ENCODE data around the gene HIPK4. TPM values are rescaled to one million over a fixed set of nuclear protein-coding genes. Genes with fewer than 3 reads are reported as not detected.

The HIPK4 gene
- total and polyA plus RNA-seq, 9 of the 15 experiments (the other 6 are each of a cell fraction or from before 2014, with no cell fraction given): 0.06 to 0.09 TPM; not detected in 7

DNA sequence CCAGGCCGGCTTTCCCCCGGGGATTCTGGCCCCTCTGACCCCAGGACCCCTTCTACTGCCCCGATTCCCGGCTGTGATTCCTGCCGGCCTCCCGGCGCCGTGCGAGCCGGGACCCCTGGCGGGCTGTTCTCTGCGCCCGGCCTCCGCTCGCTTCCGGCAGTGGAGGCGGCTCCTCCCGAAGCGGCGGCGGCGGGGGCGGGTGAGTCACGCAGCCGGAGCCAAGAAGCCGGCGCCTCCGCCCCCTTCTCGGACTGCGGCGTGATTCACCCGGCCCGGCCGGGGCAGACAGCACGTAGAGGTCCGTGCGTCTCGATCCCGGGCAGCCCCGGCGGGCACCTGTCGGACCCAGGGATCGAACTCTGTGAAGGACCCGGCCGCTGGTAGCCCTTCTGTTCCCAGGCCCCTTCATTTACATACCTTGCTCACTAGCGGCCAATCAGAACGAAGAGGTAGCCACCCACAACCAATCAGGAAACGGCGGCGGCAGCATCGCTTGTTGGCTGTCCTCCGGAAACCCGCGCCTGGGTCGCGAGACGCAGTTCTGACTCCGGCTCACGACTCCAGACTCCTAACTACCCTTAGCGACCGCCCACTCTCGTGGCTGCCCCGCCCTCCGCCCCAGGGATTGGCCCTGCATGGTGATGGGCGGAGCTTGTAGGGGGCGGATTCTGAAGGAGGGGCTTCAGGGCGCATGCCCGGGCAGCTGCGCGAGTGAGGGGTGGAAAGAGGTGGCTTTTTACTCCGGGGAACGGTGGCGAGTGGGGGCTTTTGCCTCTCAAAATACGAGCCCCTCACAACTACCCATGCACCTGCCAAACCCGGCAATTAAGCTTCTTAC lies 35.7 kb upstream of the HIPK4 start, which contains the start of gene SERTAD1 (continued):
- TF ChIP-seq, protein P1, sequence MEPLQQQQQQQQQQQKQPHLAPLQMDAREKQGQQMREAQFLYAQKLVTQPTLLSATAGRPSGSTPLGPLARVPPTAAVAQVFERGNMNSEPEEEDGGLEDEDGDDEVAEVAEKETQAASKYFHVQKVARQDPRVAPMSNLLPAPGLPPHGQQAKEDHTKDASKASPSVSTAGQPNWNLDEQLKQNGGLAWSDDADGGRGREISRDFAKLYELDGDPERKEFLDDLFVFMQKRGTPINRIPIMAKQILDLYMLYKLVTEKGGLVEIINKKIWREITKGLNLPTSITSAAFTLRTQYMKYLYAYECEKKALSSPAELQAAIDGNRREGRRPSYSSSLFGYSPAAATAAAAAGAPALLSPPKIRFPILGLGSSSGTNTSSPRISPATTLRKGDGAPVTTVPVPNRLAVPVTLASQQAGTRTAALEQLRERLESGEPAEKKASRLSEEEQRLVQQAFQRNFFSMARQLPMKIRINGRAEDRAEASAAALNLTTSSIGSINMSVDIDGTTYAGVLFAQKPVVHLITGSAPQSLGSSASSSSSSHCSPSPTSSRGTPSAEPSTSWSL (CRISPR knock-in tag; IDR thresholded peaks at IDR 0.05; ENCODE audit: borderline replicate concordance): no peak
- TF ChIP-seq, protein P2, sequence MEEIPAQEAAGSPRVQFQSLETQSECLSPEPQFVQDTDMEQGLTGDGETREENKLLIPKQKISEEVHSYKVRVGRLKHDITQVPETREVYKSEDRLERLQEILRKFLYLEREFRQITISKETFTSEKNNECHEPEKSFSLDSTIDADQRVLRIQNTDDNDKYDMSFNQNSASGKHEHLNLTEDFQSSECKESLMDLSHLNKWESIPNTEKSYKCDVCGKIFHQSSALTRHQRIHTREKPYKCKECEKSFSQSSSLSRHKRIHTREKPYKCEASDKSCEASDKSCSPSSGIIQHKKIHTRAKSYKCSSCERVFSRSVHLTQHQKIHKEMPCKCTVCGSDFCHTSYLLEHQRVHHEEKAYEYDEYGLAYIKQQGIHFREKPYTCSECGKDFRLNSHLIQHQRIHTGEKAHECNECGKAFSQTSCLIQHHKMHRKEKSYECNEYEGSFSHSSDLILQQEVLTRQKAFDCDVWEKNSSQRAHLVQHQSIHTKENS (CRISPR knock-in tag; IDR thresholded peaks at IDR 0.05): no peak
- peak; percentile 96 for TF ChIP-seq POLR2B (IDR thresholded peaks at IDR 0.05; ENCODE audit: low read depth, partially characterized antibody)
- peak; percentile 77 for TF ChIP-seq HMGN3 (IDR thresholded peaks at IDR 0.05; ENCODE audit: borderline replicate concordance, extremely low read depth, insufficient read length, low read depth, low read length)
- no peak for TF ChIP-seq ZFP36 (IDR thresholded peaks at IDR 0.05; ENCODE audit: low read depth, low read length, partially characterized antibody)
- TF ChIP-seq, protein P3, sequence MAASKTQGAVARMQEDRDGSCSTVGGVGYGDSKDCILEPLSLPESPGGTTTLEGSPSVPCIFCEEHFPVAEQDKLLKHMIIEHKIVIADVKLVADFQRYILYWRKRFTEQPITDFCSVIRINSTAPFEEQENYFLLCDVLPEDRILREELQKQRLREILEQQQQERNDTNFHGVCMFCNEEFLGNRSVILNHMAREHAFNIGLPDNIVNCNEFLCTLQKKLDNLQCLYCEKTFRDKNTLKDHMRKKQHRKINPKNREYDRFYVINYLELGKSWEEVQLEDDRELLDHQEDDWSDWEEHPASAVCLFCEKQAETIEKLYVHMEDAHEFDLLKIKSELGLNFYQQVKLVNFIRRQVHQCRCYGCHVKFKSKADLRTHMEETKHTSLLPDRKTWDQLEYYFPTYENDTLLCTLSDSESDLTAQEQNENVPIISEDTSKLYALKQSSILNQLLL (CRISPR knock-in tag; IDR thresholded peaks at IDR 0.05; ENCODE audit: borderline replicate concordance): no peak
- TF ChIP-seq, protein P4, sequence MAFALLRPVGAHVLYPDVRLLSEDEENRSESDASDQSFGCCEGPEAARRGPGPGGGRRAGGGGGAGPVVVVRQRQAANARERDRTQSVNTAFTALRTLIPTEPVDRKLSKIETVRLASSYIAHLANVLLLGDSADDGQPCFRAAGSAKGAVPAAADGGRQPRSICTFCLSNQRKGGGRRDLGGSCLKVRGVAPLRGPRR (CRISPR knock-in tag; IDR thresholded peaks at IDR 0.05): no peak
- no peak for TF ChIP-seq CBX8 (IDR thresholded peaks at IDR 0.05; ENCODE audit: borderline replicate concordance, extremely low read depth, low read depth, low read length, poor library complexity, severe bottlenecking)
- TF ChIP-seq, protein P5, sequence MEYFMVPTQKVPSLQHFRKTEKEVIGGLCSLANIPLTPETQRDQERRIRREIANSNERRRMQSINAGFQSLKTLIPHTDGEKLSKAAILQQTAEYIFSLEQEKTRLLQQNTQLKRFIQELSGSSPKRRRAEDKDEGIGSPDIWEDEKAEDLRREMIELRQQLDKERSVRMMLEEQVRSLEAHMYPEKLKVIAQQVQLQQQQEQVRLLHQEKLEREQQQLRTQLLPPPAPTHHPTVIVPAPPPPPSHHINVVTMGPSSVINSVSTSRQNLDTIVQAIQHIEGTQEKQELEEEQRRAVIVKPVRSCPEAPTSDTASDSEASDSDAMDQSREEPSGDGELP (CRISPR knock-in tag; IDR thresholded peaks at IDR 0.05; ENCODE audit: borderline replicate concordance): peak; percentile 67
- TF ChIP-seq, protein P6, sequence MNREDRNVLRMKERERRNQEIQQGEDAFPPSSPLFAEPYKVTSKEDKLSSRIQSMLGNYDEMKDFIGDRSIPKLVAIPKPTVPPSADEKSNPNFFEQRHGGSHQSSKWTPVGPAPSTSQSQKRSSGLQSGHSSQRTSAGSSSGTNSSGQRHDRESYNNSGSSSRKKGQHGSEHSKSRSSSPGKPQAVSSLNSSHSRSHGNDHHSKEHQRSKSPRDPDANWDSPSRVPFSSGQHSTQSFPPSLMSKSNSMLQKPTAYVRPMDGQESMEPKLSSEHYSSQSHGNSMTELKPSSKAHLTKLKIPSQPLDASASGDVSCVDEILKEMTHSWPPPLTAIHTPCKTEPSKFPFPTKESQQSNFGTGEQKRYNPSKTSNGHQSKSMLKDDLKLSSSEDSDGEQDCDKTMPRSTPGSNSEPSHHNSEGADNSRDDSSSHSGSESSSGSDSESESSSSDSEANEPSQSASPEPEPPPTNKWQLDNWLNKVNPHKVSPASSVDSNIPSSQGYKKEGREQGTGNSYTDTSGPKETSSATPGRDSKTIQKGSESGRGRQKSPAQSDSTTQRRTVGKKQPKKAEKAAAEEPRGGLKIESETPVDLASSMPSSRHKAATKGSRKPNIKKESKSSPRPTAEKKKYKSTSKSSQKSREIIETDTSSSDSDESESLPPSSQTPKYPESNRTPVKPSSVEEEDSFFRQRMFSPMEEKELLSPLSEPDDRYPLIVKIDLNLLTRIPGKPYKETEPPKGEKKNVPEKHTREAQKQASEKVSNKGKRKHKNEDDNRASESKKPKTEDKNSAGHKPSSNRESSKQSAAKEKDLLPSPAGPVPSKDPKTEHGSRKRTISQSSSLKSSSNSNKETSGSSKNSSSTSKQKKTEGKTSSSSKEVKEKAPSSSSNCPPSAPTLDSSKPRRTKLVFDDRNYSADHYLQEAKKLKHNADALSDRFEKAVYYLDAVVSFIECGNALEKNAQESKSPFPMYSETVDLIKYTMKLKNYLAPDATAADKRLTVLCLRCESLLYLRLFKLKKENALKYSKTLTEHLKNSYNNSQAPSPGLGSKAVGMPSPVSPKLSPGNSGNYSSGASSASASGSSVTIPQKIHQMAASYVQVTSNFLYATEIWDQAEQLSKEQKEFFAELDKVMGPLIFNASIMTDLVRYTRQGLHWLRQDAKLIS (CRISPR knock-in tag; IDR thresholded peaks at IDR 0.05): 0 out of 2 replicates have a peak, but pooled peaks have one; percentile 39
- TF ChIP-seq, protein P7, sequence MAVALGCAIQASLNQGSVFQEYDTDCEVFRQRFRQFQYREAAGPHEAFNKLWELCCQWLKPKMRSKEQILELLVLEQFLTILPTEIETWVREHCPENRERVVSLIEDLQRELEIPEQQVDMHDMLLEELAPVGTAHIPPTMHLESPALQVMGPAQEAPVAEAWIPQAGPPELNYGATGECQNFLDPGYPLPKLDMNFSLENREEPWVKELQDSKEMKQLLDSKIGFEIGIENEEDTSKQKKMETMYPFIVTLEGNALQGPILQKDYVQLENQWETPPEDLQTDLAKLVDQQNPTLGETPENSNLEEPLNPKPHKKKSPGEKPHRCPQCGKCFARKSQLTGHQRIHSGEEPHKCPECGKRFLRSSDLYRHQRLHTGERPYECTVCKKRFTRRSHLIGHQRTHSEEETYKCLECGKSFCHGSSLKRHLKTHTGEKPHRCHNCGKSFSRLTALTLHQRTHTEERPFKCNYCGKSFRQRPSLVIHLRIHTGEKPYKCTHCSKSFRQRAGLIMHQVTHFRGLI (CRISPR knock-in tag; IDR thresholded peaks at IDR 0.05): no peak
- no peak for TF ChIP-seq ZZZ3 (IDR thresholded peaks at IDR 0.05)

Measured in K562 (cell line).